ENCODE measurements around the gene WWOX. TPM values are rescaled to one million over a fixed set of nuclear protein-coding genes. Genes with fewer than 3 reads are reported as not detected.

Gene WWOX
- total and polyA plus RNA-seq, 2 of the 4 experiments (the other 2 are of a cell fraction), result 2.7 to 5.4 TPM

DNA sequence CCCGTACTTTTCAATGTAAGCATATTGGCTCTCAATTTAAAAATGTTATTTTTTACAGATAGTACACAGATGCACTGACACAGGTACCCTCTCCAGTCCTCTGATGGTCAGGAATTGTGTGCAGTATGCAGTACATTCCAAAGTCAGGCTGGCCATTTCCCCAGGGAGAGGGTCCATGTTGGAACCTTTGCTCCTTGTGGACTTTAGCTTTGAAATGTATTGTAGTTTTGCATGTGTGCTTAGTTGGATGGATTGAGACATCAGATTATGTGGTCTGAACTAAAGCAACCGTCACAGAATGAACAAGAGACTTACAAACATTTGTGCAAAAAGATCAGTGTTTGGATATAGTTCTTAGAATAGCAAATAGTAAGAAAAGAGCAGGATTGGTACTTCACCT lies 381.1 kb downstream of the WWOX start:
- Histone ChIP-seq H2BK20ac (ENCODE audit: low read depth, low read length) (no peak overlapping the region), H2AFZ (replicated peaks; ENCODE audit: low read length, poor library complexity) (no peak overlapping the region), H3K9me3 (ENCODE audit: control insufficient read depth, insufficient read depth, low read length) (peaks cover 9% of the 10 kb centered on the region), H3K23ac (ENCODE audit: low read depth, low read length) (no peak overlapping the region), H2AK5ac (ENCODE audit: low read depth, low read length) (no peak overlapping the region), H3K4ac (ENCODE audit: low read depth, low read length) (no peak overlapping the region), H4K8ac (ENCODE audit: low read depth in 2 of 2, low read length in 2 of 2) (no peak overlapping the region), H4K5ac (ENCODE audit: low read depth, low read length) (no peak overlapping the region), H3K4me1 (ENCODE audit: control insufficient read depth, insufficient read depth, low read length) (no peaks in the 10 kb centered on the region), H3K36me3 (ENCODE audit: control insufficient read depth, insufficient read depth, low read length) (no peaks in the 10 kb centered on the region), H2BK120ac (ENCODE audit: low read depth, low read length) (no peak overlapping the region), H2BK15ac (ENCODE audit: low read depth, low read length) (no peak overlapping the region), H3K4me2 (ENCODE audit: low read depth, low read length) (no peak overlapping the region), H3K14ac (replicated peaks; ENCODE audit: low read depth, low read length) (no peak overlapping the region), H3K79me1 (ENCODE audit: low read depth in 1 of 2, low read length in 2 of 2) (no peaks in the 10 kb centered on the region), H3K27ac (ENCODE audit: insufficient read depth, low read length) (no peak overlapping the region), H4K91ac (ENCODE audit: insufficient read depth, low read depth, low read length) (no peak overlapping the region), H3K18ac (ENCODE audit: low read depth, low read length) (no peak overlapping the region), H2AK9ac (replicated peaks; ENCODE audit: low read depth, low read length, poor library complexity) (no peak overlapping the region), H3K4me3 (ENCODE audit: insufficient read depth, low read depth, low read length) (no peak overlapping the region), H2BK5ac (ENCODE audit: low read depth, low read length, poor library complexity, severe bottlenecking) (no peak overlapping the region), H3K9ac (ENCODE audit: low read depth, low read length) (no peak overlapping the region), H3K27me3 (ENCODE audit: control insufficient read depth, insufficient read depth, low read length) (no peaks in the 10 kb centered on the region), H3K9me1 (ENCODE audit: insufficient read depth, low read length) (no peaks in the 10 kb centered on the region), H3K56ac (ENCODE audit: extremely low read depth, insufficient read depth, low read length) (no peak overlapping the region), H4K20me1 (ENCODE audit: insufficient read depth, low read length) (no peaks in the 10 kb centered on the region)
- TF ChIP-seq CEBPB (IDR thresholded peaks at IDR 0.05; ENCODE audit: low read depth, low read length), result no peak
- no peak for TF ChIP-seq RCOR1 (IDR thresholded peaks at IDR 0.05; ENCODE audit: insufficient replicate concordance, low read length)
- no peak for TF ChIP-seq MXI1 (IDR thresholded peaks at IDR 0.05; ENCODE audit: borderline replicate concordance, low read depth, low read length)
- no peak for TF ChIP-seq POLR2A (IDR thresholded peaks at IDR 0.05; ENCODE audit: low read depth, low read length)
- TF ChIP-seq, protein P1, sequence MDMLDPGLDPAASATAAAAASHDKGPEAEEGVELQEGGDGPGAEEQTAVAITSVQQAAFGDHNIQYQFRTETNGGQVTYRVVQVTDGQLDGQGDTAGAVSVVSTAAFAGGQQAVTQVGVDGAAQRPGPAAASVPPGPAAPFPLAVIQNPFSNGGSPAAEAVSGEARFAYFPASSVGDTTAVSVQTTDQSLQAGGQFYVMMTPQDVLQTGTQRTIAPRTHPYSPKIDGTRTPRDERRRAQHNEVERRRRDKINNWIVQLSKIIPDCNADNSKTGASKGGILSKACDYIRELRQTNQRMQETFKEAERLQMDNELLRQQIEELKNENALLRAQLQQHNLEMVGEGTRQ (IDR thresholded peaks at IDR 0.05; ENCODE audit: low read depth, low read length), result no peak
- TF ChIP-seq, protein P2, sequence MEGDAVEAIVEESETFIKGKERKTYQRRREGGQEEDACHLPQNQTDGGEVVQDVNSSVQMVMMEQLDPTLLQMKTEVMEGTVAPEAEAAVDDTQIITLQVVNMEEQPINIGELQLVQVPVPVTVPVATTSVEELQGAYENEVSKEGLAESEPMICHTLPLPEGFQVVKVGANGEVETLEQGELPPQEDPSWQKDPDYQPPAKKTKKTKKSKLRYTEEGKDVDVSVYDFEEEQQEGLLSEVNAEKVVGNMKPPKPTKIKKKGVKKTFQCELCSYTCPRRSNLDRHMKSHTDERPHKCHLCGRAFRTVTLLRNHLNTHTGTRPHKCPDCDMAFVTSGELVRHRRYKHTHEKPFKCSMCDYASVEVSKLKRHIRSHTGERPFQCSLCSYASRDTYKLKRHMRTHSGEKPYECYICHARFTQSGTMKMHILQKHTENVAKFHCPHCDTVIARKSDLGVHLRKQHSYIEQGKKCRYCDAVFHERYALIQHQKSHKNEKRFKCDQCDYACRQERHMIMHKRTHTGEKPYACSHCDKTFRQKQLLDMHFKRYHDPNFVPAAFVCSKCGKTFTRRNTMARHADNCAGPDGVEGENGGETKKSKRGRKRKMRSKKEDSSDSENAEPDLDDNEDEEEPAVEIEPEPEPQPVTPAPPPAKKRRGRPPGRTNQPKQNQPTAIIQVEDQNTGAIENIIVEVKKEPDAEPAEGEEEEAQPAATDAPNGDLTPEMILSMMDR (conservative IDR thresholded peaks at IDR 0.05; ENCODE audit: low read depth, low read length), result no peak
- no peak for TF ChIP-seq MAZ (IDR thresholded peaks at IDR 0.05; ENCODE audit: borderline replicate concordance, low read depth, low read length)
- TF ChIP-seq CHD1 (IDR thresholded peaks at IDR 0.05; ENCODE audit: low read depth, low read length), result no peak
- TF ChIP-seq BHLHE40 (IDR thresholded peaks at IDR 0.05; ENCODE audit: low read depth, low read length), result no peak
- TF ChIP-seq, protein P3, sequence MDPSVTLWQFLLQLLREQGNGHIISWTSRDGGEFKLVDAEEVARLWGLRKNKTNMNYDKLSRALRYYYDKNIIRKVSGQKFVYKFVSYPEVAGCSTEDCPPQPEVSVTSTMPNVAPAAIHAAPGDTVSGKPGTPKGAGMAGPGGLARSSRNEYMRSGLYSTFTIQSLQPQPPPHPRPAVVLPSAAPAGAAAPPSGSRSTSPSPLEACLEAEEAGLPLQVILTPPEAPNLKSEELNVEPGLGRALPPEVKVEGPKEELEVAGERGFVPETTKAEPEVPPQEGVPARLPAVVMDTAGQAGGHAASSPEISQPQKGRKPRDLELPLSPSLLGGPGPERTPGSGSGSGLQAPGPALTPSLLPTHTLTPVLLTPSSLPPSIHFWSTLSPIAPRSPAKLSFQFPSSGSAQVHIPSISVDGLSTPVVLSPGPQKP (IDR thresholded peaks at IDR 0.05; ENCODE audit: borderline replicate concordance, low read depth, low read length), result no peak
- TF ChIP-seq MAFK (IDR thresholded peaks at IDR 0.05; ENCODE audit: low read depth, low read length), result no peak
- no peak for TF ChIP-seq RFX5 (IDR thresholded peaks at IDR 0.05; ENCODE audit: low read depth, low read length)
- TF ChIP-seq RAD21 (IDR thresholded peaks at IDR 0.05; ENCODE audit: low read length), result no peak
- no peak for TF ChIP-seq SMC3 (IDR thresholded peaks at IDR 0.05; ENCODE audit: low read depth, low read length)
- no peak for TF ChIP-seq FOS (IDR thresholded peaks at IDR 0.05; ENCODE audit: low read depth, low read length)
- TF ChIP-seq NFE2L2 (IDR thresholded peaks at IDR 0.05; ENCODE audit: low read depth, low read length), result no peak
- WGBS, 2 experiments (ENCODE audit: extremely low coverage in 2 of 2, insufficient read length in 1 of 2), result no CpG with 5 or more reads among the region's 2 CpGs
- in situ Hi-C loops (cut with MboI; ENCODE audit: low sequenced_read_pairs) (no loop called here), intact Hi-C loops (cut with micrococcal nuclease) (no loop called here), dilution Hi-C loops (cut with HindIII; ENCODE audit: low sequenced_read_pairs, unreplicated experiment) (no loop called here)
- no TSS peak for BruUV-seq (replicated peaks)
- ATAC-seq (ENCODE audit: low read depth) (no peak), DNase-seq (no peak)
- ChIA-PET CTCF (no interaction called here), POLR2A (ENCODE audit: unreplicated experiment) (no interaction called here)
